ENCODE measurements around the gene PTPN2.
"Not testable (repeated sequence)": the region's sequence is repeated elsewhere in the genome, so short reads cannot be mapped to it uniquely, and the experiment has no call there.

Gene PTPN2

GRCh38 chr18:12883684-12884405 is at the start of gene PTPN2:
Gene PTPN2 (minus strand): TSS chr18:12884237. CDS start chr18:12884141, 96 bp downstream.
- peak; percentile 71 for DNase-seq

- no peak for DNase-seq
Observed at GRCh38 chr18:12933327-12933726, 49.3 kb upstream of the PTPN2 start.

- DNase-seq = no peak
Observed at GRCh38 chr18:12930908-12931307, 46.9 kb upstream of the PTPN2 start.

- no peak for DNase-seq
Observed at GRCh38 chr18:12930376-12930775, 46.3 kb upstream of the PTPN2 start.

- no peak for DNase-seq
Observed at GRCh38 chr18:12929477-12930083, 45.5 kb upstream of the PTPN2 start.

GRCh38 chr18:12928641-12929040 is 44.6 kb upstream of the PTPN2 start:
- DNase-seq = no peak

GRCh38 chr18:12928206-12928605 is 44.2 kb upstream of the PTPN2 start:
- no peak for DNase-seq

GRCh38 chr18:12924616-12925015 is 40.6 kb upstream of the PTPN2 start:
- no peak for DNase-seq

GRCh38 chr18:12922266-12922665 is 38.2 kb upstream of the PTPN2 start:
- DNase-seq = no peak

GRCh38 chr18:12921178-12921577 is 37.1 kb upstream of the PTPN2 start:
- no peak for DNase-seq

GRCh38 chr18:12911929-12912703 is 28.1 kb upstream of the PTPN2 start:
- DNase-seq = no peak

GRCh38 chr18:12911025-12911928 is 27.2 kb upstream of the PTPN2 start:
- no peak for DNase-seq

- DNase-seq = no peak
Observed at GRCh38 chr18:12908706-12909105, 24.7 kb upstream of the PTPN2 start.

GRCh38 chr18:12907258-12907925 is 23.4 kb upstream of the PTPN2 start:
- DNase-seq = no peak

GRCh38 chr18:12906773-12907172 is 22.7 kb upstream of the PTPN2 start:
- DNase-seq = no peak

GRCh38 chr18:12906119-12906518 is 22.1 kb upstream of the PTPN2 start:
- no peak for DNase-seq

- DNase-seq = no peak
Observed at GRCh38 chr18:12904012-12904516, 20.0 kb upstream of the PTPN2 start.

GRCh38 chr18:12901208-12901607 is 17.2 kb upstream of the PTPN2 start:
- DNase-seq = not testable (repeated sequence)

- not testable (repeated sequence) for DNase-seq
Observed at GRCh38 chr18:12896784-12897333, 12.8 kb upstream of the PTPN2 start.

GRCh38 chr18:12895626-12896025 is 11.6 kb upstream of the PTPN2 start:
- DNase-seq = no peak

- no peak for DNase-seq
Observed at GRCh38 chr18:12895014-12895413, 11.0 kb upstream of the PTPN2 start.

GRCh38 chr18:12891561-12891960 is 7.5 kb upstream of the PTPN2 start:
- no peak for DNase-seq

All from NCI-H1048 (cell line).